H9 (cell line): ENCODE data around the gene PXDN. TPM values are rescaled to one million over a fixed set of nuclear protein-coding genes. Genes with fewer than 3 reads are reported as not detected.

Source experiments
- DNase-seq: peaks from one replicate; pipeline ENCODE4 v3.0.0-alpha.2; 2017
- H2AFZ ChIP-seq: one replicate; pipeline ENCODE4 v1.6.1; 2013; ENCODE audit warnings: mild to moderate bottlenecking, low read length, control low read depth, moderate library complexity
- H2AK5ac ChIP-seq: 2 replicates; pipeline ENCODE4 v1.6.1; 2013; ENCODE audit warnings: low read length, control low read depth, mixed read lengths; ENCODE audit not compliant: insufficient read length
- H2BK120ac ChIP-seq: one replicate; pipeline ENCODE4 v1.6.1; 2013; ENCODE audit warnings: low read depth, mild to moderate bottlenecking, low read length, control low read depth, inconsistent platforms; ENCODE audit not compliant: poor library complexity, severe bottlenecking
- H2BK12ac ChIP-seq: 2 replicates; pipeline ENCODE4 v1.6.1; 2013; ENCODE audit warnings: low read length, control low read depth, mixed read lengths, low read depth; ENCODE audit not compliant: insufficient read length
- H2BK15ac ChIP-seq: 2 replicates; pipeline ENCODE4 v1.6.1; 2013; ENCODE audit warnings: low read depth, low read length, control low read depth
- H2BK20ac ChIP-seq: one replicate; pipeline ENCODE4 v1.6.1; 2013; ENCODE audit warnings: low read depth, mild to moderate bottlenecking, low read length, control low read depth, inconsistent platforms; ENCODE audit not compliant: poor library complexity, severe bottlenecking
- H2BK5ac ChIP-seq: 2 replicates; pipeline ENCODE4 v1.6.1; 2013; ENCODE audit warnings: low read length, control low read depth, mixed read lengths; ENCODE audit not compliant: insufficient read length
- H3K14ac ChIP-seq: 2 replicates; pipeline ENCODE4 v1.6.1; 2013; ENCODE audit warnings: low read length, control low read depth; ENCODE audit not compliant: insufficient read depth
- H3K18ac ChIP-seq: 2 replicates; pipeline ENCODE4 v1.6.1; 2013; ENCODE audit warnings: low read depth, mild to moderate bottlenecking, mixed read lengths, low read length, control low read depth; ENCODE audit not compliant: insufficient read length
- H3K23ac ChIP-seq: 2 replicates; pipeline ENCODE4 v1.6.1; 2013; ENCODE audit warnings: low read length, control low read depth, mixed read lengths, low read depth; ENCODE audit not compliant: insufficient read length
- H3K23me2 ChIP-seq: 2 replicates; pipeline ENCODE4 v1.6.1; 2013; ENCODE audit warnings: low read depth, mild to moderate bottlenecking, mixed read lengths, low read length, control low read depth; ENCODE audit not compliant: insufficient read length, poor library complexity, severe bottlenecking
- H3K27ac ChIP-seq: 2 replicates; pipeline ENCODE4 v1.5.1; 2013; ENCODE audit warnings: low read length, control low read depth, mixed read lengths, low read depth; ENCODE audit not compliant: insufficient read length
- H3K27me3 ChIP-seq: 2 replicates; pipeline ENCODE4 v1.6.1; 2013; ENCODE audit warnings: low read length, control low read depth, inconsistent platforms; ENCODE audit not compliant: insufficient read depth
- H3K4ac ChIP-seq: 2 replicates; pipeline ENCODE4 v1.6.1; 2013; ENCODE audit warnings: low read depth, mild to moderate bottlenecking, control low read depth, inconsistent platforms, low read length, moderate library complexity
- H3K4me1 ChIP-seq: 2 replicates; pipeline ENCODE4 v1.6.1; 2013; ENCODE audit warnings: low read length, control low read depth, inconsistent platforms; ENCODE audit not compliant: insufficient read depth
- H3K4me2 ChIP-seq: 2 replicates; pipeline ENCODE4 v1.6.1; 2013; ENCODE audit warnings: low read length, control low read depth, mixed read lengths; ENCODE audit not compliant: insufficient read length, insufficient read depth
- H3K56ac ChIP-seq: 2 replicates; pipeline ENCODE4 v1.6.1; 2013; ENCODE audit warnings: low read depth, mild to moderate bottlenecking, mixed read lengths, low read length, control low read depth; ENCODE audit not compliant: insufficient read length
- H3K79me1 ChIP-seq: 2 replicates; pipeline ENCODE4 v1.6.1; 2013; ENCODE audit warnings: low read depth, mild to moderate bottlenecking, moderate library complexity, low read length, control low read depth, inconsistent platforms; ENCODE audit not compliant: insufficient read depth, poor library complexity, severe bottlenecking
- H3K79me2 ChIP-seq: 2 replicates; pipeline ENCODE4 v1.6.1; 2013; ENCODE audit warnings: low read length, control low read depth, inconsistent platforms; ENCODE audit not compliant: insufficient read depth
- H3K9ac ChIP-seq: 2 replicates; pipeline ENCODE4 v1.6.1; 2013; ENCODE audit warnings: low read length, control low read depth, mixed read lengths; ENCODE audit not compliant: insufficient read length; ENCODE audit errors: extremely low read depth
- H3K9me3 ChIP-seq: one replicate; pipeline ENCODE4 v1.6.1; 2013; ENCODE audit warnings: low read depth, low read length, inconsistent platforms; ENCODE audit not compliant: control insufficient read depth
- H3T11ph ChIP-seq: one replicate; pipeline ENCODE4 v1.6.1; 2013; ENCODE audit warnings: mild to moderate bottlenecking, low read length, control low read depth, inconsistent platforms
- H4K20me1 ChIP-seq: one replicate; pipeline ENCODE4 v1.6.1; 2013; ENCODE audit not compliant: control insufficient read depth, insufficient read length, insufficient read depth
- H4K5ac ChIP-seq: 2 replicates; pipeline ENCODE4 v1.6.1; 2013; ENCODE audit warnings: low read depth, mild to moderate bottlenecking, mixed read lengths, low read length, control low read depth; ENCODE audit not compliant: insufficient read length
- H4K8ac ChIP-seq: replicated peaks from 2 replicates; pipeline ENCODE4 v1.6.1; 2013; ENCODE audit warnings: low read length, control low read depth, mixed read lengths, low read depth; ENCODE audit not compliant: insufficient read length
- H4K91ac ChIP-seq: 2 replicates; pipeline ENCODE4 v1.6.1; 2013; ENCODE audit warnings: low read depth, mild to moderate bottlenecking, moderate library complexity, mixed read lengths, low read length, control low read depth; ENCODE audit not compliant: insufficient read length
- H3K27ac Mint-ChIP-seq, 3 experiments: 2 replicates in 2 of 3; 3 replicates in 1 of 3; pipeline ENCODE4 v1.8.0; 2020 to 2021; ENCODE audit warnings: mixed read lengths in 3 of 3, mild to moderate bottlenecking in 1 of 3, moderate library complexity in 1 of 3
- H3K27me3 Mint-ChIP-seq: 2 replicates; pipeline ENCODE4 v1.8.0; 2021; ENCODE audit warnings: low read depth, mild to moderate bottlenecking, moderate library complexity, mixed read lengths
- H3K36me3 Mint-ChIP-seq, 3 experiments: 2 replicates in 2 of 3; 3 replicates in 1 of 3; pipeline ENCODE4 v1.8.0; 2020 to 2021; ENCODE audit warnings: low read depth in 3 of 3, mixed read lengths in 3 of 3; ENCODE audit not compliant: insufficient read depth in 1 of 3
- H3K4me1 Mint-ChIP-seq, 2 experiments: 2 replicates each; pipeline ENCODE4 v1.8.0; 2020; ENCODE audit warnings: mixed read lengths in 2 of 2
- H3K4me3 Mint-ChIP-seq, 2 experiments: 2 replicates in 1 of 2; 3 replicates in 1 of 2; pipeline ENCODE4 v1.8.0; 2020 to 2021; ENCODE audit warnings: mild to moderate bottlenecking in 2 of 2, mixed read lengths in 2 of 2, moderate library complexity in 1 of 2
- H3K9me3 Mint-ChIP-seq, 2 experiments: 2 replicates in 1 of 2; 3 replicates in 1 of 2; pipeline ENCODE4 v1.8.0; 2020; ENCODE audit warnings: mild to moderate bottlenecking in 2 of 2, mixed read lengths in 2 of 2, moderate library complexity in 1 of 2
- CTCF ChIP-seq: fragments of 200-600 bp; sonication (generic); conservative IDR thresholded peaks from 3 replicates; pipeline ENCODE4 v1.8.0; 2021; ENCODE audit warnings: antibody characterized with exemption, mild to moderate bottlenecking
- WGBS: extraction: QIAGEN DNeasy Blood & Tissue Kit; methylation state at CpG from one replicate; pipeline ENCODE4 v1.1.7; 2013; ENCODE audit warnings: missing lambda C conversion rate, low lambda C conversion rate, mixed read lengths; ENCODE audit not compliant: insufficient read length; ENCODE audit errors: extremely low coverage; 5-methylcytosine and 5-hydroxymethylcytosine counted together
- total RNA-seq: library from RNA; stranded (reverse); gene quantifications from 2 replicates; pipeline ENCODE4 v1.2.1, GENCODE V29; 2021

The PXDN gene
- total RNA-seq, 1 experiment from 2014 or later, result 146 TPM

DNA sequence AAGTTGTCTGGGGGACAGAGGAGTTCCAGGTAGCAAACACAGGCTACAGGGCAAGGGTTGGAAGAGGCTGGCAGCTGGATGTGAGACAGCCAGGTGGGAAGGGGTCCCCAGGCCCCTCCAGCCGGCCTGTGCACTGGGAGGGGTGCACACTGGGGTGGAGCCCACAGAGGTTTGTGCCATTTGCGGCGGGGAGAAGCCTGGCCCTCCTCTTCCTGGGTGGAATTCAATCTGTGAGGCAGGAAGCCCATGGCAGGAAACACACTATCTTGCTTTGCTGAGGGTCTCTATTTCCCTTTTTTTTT, 63.3 kb downstream of the PXDN start:
- 0 out of 7 replicates have a peak overlapping the region, but pooled peaks of 1 of the 3 experiments have one; percentile 35 for H3K27ac Mint-ChIP-seq
- H2AK5ac ChIP-seq, result no peak overlapping the region
- peaks cover 4% of the 10 kb centered on the region; the same call in 1 of the 2 replicates for H3K4me1 ChIP-seq
- H3K56ac ChIP-seq, result no peak overlapping the region
- no peak overlapping the region for H2AFZ ChIP-seq
- no peak overlapping the region for H3T11ph ChIP-seq
- no peak overlapping the region for H2BK15ac ChIP-seq
- H3K23me2 ChIP-seq, result no peaks in the 10 kb centered on the region
- no peak for TF ChIP-seq CTCF
- H3K9me3 ChIP-seq, result no peaks in the 10 kb centered on the region
- no peak overlapping the region for H2BK12ac ChIP-seq
- H4K8ac ChIP-seq, result no peak overlapping the region
- no peak overlapping the region for H3K14ac ChIP-seq
- no peak overlapping the region for H2BK20ac ChIP-seq
- peaks cover 2 to 3% of the 10 kb centered on the region in 2 experiments; a peak in 3 of 4 replicates for H3K4me1 Mint-ChIP-seq
- DNase-seq, result no peak
- peaks cover under 1% of the 10 kb centered on the region for H4K20me1 ChIP-seq
- H3K4ac ChIP-seq, result no peak overlapping the region
- no peaks in the 10 kb centered on the region for H3K9me3 Mint-ChIP-seq
- H2BK5ac ChIP-seq, result no peak overlapping the region
- H3K9ac ChIP-seq, result no peak overlapping the region
- no peak overlapping the region for H3K23ac ChIP-seq
- H3K79me2 ChIP-seq, result no peaks in the 10 kb centered on the region
- H3K4me2 ChIP-seq, result no peak overlapping the region
- no peak overlapping the region for H3K27ac ChIP-seq
- H3K4me3 Mint-ChIP-seq, result no peak overlapping the region
- no peak overlapping the region for H3K18ac ChIP-seq
- no peak overlapping the region for H4K5ac ChIP-seq
- no peaks in the 10 kb centered on the region for H3K27me3 Mint-ChIP-seq
- no peaks in the 10 kb centered on the region for H3K79me1 ChIP-seq
- peaks cover 8 to 43% (median 11%) of the 10 kb centered on the region in 3 experiments; a peak in 6 of 7 replicates for H3K36me3 Mint-ChIP-seq
- WGBS, result no CpG with 5 or more reads among the region's 3 CpGs
- no peaks in the 10 kb centered on the region for H3K27me3 ChIP-seq
- H2BK120ac ChIP-seq, result no peak overlapping the region
- H4K91ac ChIP-seq, result no peak overlapping the region
